ENCODE results near the gene FBXL16.
A peak's percentile ranks its signal among the peaks of the same experiment; 100 is the strongest.

FBXL16 gene

DNA sequence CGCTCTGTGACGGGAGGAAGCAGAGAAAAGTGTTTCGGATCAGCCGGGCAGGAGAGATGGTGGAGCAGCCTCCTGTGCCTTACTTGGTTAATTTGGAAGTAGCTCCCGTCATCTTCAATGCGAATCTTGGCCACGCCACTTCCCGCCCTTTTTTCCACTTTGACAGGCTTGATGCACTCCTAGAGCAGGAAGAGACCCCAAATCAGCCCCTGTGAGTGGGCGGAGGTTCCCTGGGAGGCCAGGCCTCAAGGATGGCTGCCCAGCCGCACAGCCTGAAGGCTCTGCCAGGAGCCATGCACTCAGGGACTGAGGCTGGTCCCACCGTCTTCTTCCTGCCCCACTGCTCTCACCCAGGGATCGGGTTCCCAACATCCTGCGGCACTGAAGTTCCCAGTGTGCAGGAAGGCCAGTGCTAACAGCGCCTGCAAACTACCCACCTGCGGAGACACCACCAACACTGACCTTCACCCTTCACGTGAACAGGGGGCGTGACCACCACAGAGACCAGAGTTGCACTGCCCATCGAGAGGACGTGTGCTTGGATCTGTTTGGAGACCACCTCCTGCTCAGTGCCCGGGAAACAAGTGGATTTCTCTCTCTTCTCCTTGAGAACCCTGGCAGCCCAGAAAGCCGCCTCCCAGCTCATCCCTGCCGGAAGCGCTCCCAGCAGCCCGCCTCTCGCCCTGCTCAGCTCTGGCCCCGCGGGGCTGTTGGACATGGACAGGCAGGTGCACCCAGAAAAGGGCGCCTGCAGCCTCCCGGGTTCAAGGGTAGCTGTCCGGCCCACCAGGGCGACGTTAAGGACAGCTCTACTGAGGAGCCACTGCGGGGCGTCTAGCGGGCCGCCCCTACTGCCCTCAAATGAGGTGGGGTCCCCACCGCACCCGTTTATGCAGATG, 34.2 kb upstream of the FBXL16 start:
- no peaks in the 10 kb centered on the region for H3K27me3 ChIP-seq (ENCODE audit: low read depth, low read length)
- H3K4me2 ChIP-seq (ENCODE audit: low read length) = peak overlapping the region; percentile 93
- no peak overlapping the region for H3K27ac ChIP-seq (ENCODE audit: low read length)
- peak overlapping the region; percentile 80 for H3K4me3 ChIP-seq (ENCODE audit: low read length)
- H2AFZ ChIP-seq (ENCODE audit: low read depth, low read length) = no peak overlapping the region
- H3K36me3 ChIP-seq (replicated peaks; ENCODE audit: low read depth, low read length) = peaks cover 11% of the 10 kb centered on the region
- H3K4me1 ChIP-seq (ENCODE audit: low read length) = peaks cover 30% of the 10 kb centered on the region
- H3K79me2 ChIP-seq (ENCODE audit: low read length) = peaks cover 8% of the 10 kb centered on the region; the same call in 1 of the 2 replicates
- no peaks in the 10 kb centered on the region for H4K20me1 ChIP-seq (ENCODE audit: insufficient read depth, low read length)
- H3K9me3 ChIP-seq (ENCODE audit: insufficient read depth, low read length) = no peaks in the 10 kb centered on the region
- H3K9ac ChIP-seq (ENCODE audit: low read length) = peak overlapping the region; percentile 82
- TF ChIP-seq EZH2phosphoT487 (IDR thresholded peaks at IDR 0.05; ENCODE audit: low read depth) = no peak
- TF ChIP-seq, protein P1, sequence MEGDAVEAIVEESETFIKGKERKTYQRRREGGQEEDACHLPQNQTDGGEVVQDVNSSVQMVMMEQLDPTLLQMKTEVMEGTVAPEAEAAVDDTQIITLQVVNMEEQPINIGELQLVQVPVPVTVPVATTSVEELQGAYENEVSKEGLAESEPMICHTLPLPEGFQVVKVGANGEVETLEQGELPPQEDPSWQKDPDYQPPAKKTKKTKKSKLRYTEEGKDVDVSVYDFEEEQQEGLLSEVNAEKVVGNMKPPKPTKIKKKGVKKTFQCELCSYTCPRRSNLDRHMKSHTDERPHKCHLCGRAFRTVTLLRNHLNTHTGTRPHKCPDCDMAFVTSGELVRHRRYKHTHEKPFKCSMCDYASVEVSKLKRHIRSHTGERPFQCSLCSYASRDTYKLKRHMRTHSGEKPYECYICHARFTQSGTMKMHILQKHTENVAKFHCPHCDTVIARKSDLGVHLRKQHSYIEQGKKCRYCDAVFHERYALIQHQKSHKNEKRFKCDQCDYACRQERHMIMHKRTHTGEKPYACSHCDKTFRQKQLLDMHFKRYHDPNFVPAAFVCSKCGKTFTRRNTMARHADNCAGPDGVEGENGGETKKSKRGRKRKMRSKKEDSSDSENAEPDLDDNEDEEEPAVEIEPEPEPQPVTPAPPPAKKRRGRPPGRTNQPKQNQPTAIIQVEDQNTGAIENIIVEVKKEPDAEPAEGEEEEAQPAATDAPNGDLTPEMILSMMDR (IDR thresholded peaks at IDR 0.05; ENCODE audit: low read depth, low read length) = no peak

DNA sequence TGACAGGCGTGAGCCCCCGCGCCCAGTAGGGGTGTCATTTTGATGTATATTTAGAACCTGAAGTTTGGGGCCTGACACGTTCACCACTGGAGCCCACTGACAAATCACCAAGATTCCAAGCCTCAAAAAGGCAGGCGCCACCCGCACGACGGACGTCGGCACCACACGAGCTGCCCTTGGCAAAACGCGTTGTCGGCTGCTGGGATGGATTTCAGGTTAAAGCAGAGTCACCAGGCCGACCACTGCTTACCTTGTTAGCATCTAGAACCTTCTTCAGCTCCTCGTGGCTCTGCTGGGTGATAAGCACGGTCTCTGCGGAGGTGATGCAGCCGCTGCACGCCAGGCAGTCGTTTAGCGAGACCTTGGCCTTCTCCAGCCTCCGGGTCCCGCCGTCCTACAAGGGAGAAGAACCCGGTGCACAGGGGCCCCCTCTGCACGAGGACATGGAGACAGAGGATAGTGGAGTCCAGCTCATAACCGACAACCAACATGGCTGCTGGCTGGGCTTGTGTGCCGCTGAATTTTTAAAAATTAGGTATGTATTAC, 31.4 kb upstream of the FBXL16 start:
- H2AFZ ChIP-seq (ENCODE audit: low read depth, low read length) = no peak overlapping the region
- H3K9me3 ChIP-seq (ENCODE audit: insufficient read depth, low read length) = no peaks in the 10 kb centered on the region
- no peaks in the 10 kb centered on the region for H4K20me1 ChIP-seq (ENCODE audit: insufficient read depth, low read length)
- peaks cover 30% of the 10 kb centered on the region for H3K4me1 ChIP-seq (ENCODE audit: low read length)
- H3K27me3 ChIP-seq (ENCODE audit: low read depth, low read length) = no peaks in the 10 kb centered on the region
- H3K9ac ChIP-seq (ENCODE audit: low read length) = no peak overlapping the region
- H3K4me3 ChIP-seq (ENCODE audit: low read length) = no peak overlapping the region
- H3K27ac ChIP-seq (ENCODE audit: low read length) = peak overlapping the region; percentile 66; the same call in 1 of the 2 replicates
- no peak overlapping the region for H3K4me2 ChIP-seq (ENCODE audit: low read length)
- H3K79me2 ChIP-seq (ENCODE audit: low read length) = peaks cover 8% of the 10 kb centered on the region; the same call in 1 of the 2 replicates
- TF ChIP-seq, protein P1 (IDR thresholded peaks at IDR 0.05; ENCODE audit: low read depth, low read length) = no peak
- no peak for TF ChIP-seq EZH2phosphoT487 (IDR thresholded peaks at IDR 0.05; ENCODE audit: low read depth)
- peaks cover 11% of the 10 kb centered on the region for H3K36me3 ChIP-seq (replicated peaks; ENCODE audit: low read depth, low read length)

DNA sequence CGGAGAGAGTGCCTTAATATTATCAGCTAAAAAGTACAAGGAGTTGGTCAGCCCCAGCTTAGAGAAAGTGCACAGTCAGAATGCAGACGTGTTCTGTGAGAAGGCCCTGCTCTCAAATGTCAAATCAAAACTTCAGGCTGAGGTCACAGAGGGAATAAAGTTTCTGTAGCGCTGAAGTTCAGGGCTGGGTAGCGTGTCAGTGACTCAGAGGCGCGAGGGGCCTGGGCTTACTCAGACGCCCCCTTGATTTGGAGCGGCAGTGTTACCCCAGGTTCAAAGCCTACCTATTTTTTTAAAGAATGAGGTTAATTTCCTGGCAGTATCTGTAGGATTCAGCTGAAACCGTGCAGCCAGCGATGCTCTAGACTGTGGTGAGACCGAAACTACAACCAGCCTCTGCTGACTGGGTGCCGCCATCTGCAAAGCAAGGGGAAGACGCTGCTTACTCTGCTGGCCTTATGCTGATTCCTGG, 30.4 kb upstream of the FBXL16 start:
- Histone ChIP-seq H2AFZ (ENCODE audit: low read depth, low read length) (no peak overlapping the region), H3K4me3 (ENCODE audit: low read length) (0 out of 2 replicates have a peak overlapping the region, but pooled peaks have one; percentile 5), H3K4me2 (ENCODE audit: low read length) (peak overlapping the region; percentile 18), H3K9me3 (ENCODE audit: insufficient read depth, low read length) (no peaks in the 10 kb centered on the region), H3K79me2 (ENCODE audit: low read length) (peaks cover 8% of the 10 kb centered on the region; the same call in 1 of the 2 replicates), H3K9ac (ENCODE audit: low read length) (peak overlapping the region; percentile 42; the same call in 1 of the 2 replicates), H3K27me3 (ENCODE audit: low read depth, low read length) (no peaks in the 10 kb centered on the region), H3K4me1 (ENCODE audit: low read length) (peaks cover 30% of the 10 kb centered on the region), H4K20me1 (ENCODE audit: insufficient read depth, low read length) (no peaks in the 10 kb centered on the region), H3K36me3 (replicated peaks; ENCODE audit: low read depth, low read length) (peaks cover 11% of the 10 kb centered on the region), H3K27ac (ENCODE audit: low read length) (peak overlapping the region; percentile 66)
- TF ChIP-seq EZH2phosphoT487 (IDR thresholded peaks at IDR 0.05; ENCODE audit: low read depth) = no peak
- TF ChIP-seq, protein P1 (IDR thresholded peaks at IDR 0.05; ENCODE audit: low read depth, low read length) = no peak
